Measurements from ENCODE around the gene KIF2C. TPM values are rescaled to one million over a fixed set of nuclear protein-coding genes. Genes with fewer than 3 reads are reported as not detected.
"Not testable (repeated sequence)": the region's sequence is repeated elsewhere in the genome, so short reads cannot be mapped to it uniquely, and the experiment has no call there.

KIF2C gene
- total RNA-seq, 4 donors from 2014 or later: 0.76 to 4.5 (median 3.7) TPM

GRCh38 chr1:44790968-44791801 is 51.5 kb downstream of the KIF2C start:
- H3K4me3 ChIP-seq (ENCODE audit: low read depth, poor library complexity, severe bottlenecking): no peak overlapping the region
- TF ChIP-seq POLR2A (IDR thresholded peaks at IDR 0.05): no peak
- TF ChIP-seq, protein P1, sequence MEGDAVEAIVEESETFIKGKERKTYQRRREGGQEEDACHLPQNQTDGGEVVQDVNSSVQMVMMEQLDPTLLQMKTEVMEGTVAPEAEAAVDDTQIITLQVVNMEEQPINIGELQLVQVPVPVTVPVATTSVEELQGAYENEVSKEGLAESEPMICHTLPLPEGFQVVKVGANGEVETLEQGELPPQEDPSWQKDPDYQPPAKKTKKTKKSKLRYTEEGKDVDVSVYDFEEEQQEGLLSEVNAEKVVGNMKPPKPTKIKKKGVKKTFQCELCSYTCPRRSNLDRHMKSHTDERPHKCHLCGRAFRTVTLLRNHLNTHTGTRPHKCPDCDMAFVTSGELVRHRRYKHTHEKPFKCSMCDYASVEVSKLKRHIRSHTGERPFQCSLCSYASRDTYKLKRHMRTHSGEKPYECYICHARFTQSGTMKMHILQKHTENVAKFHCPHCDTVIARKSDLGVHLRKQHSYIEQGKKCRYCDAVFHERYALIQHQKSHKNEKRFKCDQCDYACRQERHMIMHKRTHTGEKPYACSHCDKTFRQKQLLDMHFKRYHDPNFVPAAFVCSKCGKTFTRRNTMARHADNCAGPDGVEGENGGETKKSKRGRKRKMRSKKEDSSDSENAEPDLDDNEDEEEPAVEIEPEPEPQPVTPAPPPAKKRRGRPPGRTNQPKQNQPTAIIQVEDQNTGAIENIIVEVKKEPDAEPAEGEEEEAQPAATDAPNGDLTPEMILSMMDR (IDR thresholded peaks at IDR 0.05): no peak
- WGBS, 2 donors: 66 to 75% methylated on average over 7 of the region's 7 CpGs
- no peak for DNase-seq (ENCODE audit: low spot score in 2 of 2)
- intact Hi-C loops (cut with DNase I; ENCODE audit: low total_unique reads): loop anchor here (5.0 kb wide), 1 partner anchor 216 kb away; no protein-coding TSS in a partner anchor

- no peak for TF ChIP-seq POLR2A (IDR thresholded peaks at IDR 0.05)
- TF ChIP-seq, protein P1 (IDR thresholded peaks at IDR 0.05): no peak
- H3K4me3 ChIP-seq (ENCODE audit: low read depth, poor library complexity, severe bottlenecking): no peak overlapping the region
- intact Hi-C loops (cut with DNase I; ENCODE audit: low total_unique reads): loop anchor here (5.0 kb wide), 1 partner anchor 214 kb away; no protein-coding TSS in a partner anchor
- WGBS, 2 donors: 78 to 90% methylated on average over 9 of the region's 9 CpGs
- DNase-seq (ENCODE audit: low spot score in 2 of 2): peak in 1 of 2 donors; percentile 74
Observed at GRCh38 chr1:44792736-44793502, 53.3 kb downstream of the KIF2C start.

GRCh38 chr1:44797886-44798285 is 58.2 kb downstream of the KIF2C start:
- 61 to 63% methylated on average over 8 of the region's 8 CpGs for WGBS, 2 donors
- intact Hi-C loops (cut with DNase I; ENCODE audit: low total_unique reads); H3K4me3 ChIP-seq (ENCODE audit: low read depth, poor library complexity, severe bottlenecking): not testable (repeated sequence)
- peak in 1 of 2 donors; percentile 82 for DNase-seq (ENCODE audit: low spot score in 2 of 2)

GRCh38 chr1:44798481-44799365 is 59.1 kb downstream of the KIF2C start:
- intact Hi-C loops (cut with DNase I; ENCODE audit: low total_unique reads): no loop called here
- WGBS, 2 donors: 83 to 91% methylated on average over 10 of the region's 10 CpGs
- peak in 1 of 2 donors; percentile 83 for DNase-seq (ENCODE audit: low spot score in 2 of 2)
- TF ChIP-seq POLR2A (IDR thresholded peaks at IDR 0.05): no peak
- TF ChIP-seq, protein P1 (IDR thresholded peaks at IDR 0.05): no peak
- H3K4me3 ChIP-seq (ENCODE audit: low read depth, poor library complexity, severe bottlenecking): no peak overlapping the region

- TF ChIP-seq, protein P1 (IDR thresholded peaks at IDR 0.05): peak in 1 of 3 donors; percentile 93
- TF ChIP-seq POLR2A (IDR thresholded peaks at IDR 0.05): peak in 1 of 2 donors; percentile 65
- 2 to 3% methylated on average over 19 to 21 of the region's 79 CpGs for WGBS, 2 donors
- peak; percentile 97 to 99 for DNase-seq (ENCODE audit: low spot score in 2 of 2)
- peak within 1 kb of the TSS; percentile 71 for H3K4me3 ChIP-seq (ENCODE audit: low read depth, poor library complexity, severe bottlenecking)
- intact Hi-C loops (cut with DNase I; ENCODE audit: low total_unique reads): no loop called here
Observed at GRCh38 chr1:44799770-44800584, 60.3 kb downstream of the KIF2C start, which contains the start of gene PLK3. Gene PLK3 (plus strand): TSS chr1:44800377. CDS start chr1:44800464, 87 bp downstream.
